ENCODE measurements around the gene SLC35F3.
"Not testable (repeated sequence)": the region's sequence is repeated elsewhere in the genome, so short reads cannot be mapped to it uniquely, and the experiment has no call there.

The SLC35F3 gene

DNA sequence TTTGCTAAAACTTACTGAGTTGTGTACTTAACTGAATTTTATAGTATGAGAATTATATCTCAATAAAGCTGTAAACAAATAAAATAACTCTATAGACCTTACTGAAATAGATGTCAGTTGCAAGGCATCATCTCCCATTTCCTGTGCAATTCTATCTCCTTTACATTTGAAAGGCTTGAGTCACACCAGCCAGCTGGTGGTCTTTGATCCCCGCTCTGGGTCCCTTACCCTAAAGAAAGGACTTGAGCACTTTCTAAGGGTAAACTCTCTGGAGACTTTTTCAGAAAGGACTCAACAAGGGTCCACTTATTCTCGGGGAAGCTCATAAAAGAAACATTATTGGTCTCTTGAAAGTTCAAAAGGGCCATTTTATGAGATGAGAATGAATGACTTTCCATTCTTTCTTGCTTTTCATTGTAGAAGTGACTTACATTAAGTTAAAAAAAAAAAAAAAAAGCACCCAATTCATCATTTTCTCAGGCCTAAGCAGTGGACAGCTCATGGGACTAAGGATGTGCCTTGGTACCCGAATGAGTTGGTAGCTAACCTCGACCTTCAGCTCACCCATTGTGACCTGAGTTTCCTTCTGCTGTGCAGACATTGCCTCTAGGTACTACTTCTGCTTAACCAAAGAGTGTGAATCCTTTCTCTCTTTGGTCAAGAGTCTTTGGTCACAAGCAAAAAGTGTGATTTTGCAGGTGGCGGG is 321.8 kb downstream of the SLC35F3 start:
- no peak for DNase-seq (ENCODE audit: low read depth)

DNA sequence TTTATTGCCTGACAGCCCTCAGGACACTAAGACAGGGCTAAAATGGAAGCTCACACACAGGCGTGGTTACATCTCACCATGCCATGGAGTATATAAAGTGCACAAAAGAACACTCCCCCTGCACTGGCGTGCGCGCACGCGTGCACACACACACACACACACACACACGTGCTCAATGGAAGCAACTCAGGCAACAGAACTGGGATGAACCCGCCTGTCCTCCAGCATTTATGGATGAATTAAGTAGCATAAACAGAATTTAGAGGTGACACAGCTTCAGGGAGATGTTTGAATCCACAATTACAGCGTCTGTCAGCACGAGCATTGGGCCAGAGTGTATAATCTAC is 322.3 kb downstream of the SLC35F3 start:
- DNase-seq (ENCODE audit: low read depth) = no peak

DNA sequence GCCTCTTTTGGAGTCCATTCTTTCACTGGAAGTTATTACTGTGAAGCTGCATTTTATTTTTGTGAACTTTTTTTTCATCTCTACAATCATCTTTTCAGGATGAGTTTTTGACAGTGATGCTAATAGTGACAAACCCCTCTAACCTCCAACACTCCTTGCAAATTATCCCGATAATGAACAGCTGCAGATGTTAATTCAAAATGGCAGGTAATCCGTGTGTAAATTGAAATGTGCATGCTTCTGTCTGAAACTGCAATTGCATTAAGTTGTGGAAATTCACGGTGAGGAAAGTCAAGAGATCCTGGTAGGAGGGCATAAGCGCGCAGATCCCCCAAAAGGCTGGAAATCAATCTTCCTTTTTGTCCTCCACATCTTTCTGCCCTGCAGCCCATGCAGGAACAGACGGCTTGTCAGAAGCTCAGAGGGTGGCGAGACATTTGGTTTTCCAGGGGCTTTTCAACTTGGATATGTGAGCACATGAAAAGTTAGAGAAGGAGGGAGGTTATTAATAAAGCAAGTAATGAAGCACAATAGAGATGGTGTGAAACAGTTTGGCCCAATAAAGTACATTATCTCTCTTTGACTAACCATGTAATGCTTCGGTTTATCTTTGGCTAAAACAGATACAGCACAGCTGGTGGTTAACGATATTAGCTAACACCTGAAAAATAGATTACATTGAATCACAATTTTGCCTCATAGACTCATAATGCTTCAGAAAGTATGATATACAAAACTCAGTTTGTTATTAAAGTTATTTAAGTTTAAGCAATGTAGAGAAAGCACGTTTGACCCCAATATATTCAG is 325.3 kb downstream of the SLC35F3 start:
- no peak for DNase-seq (ENCODE audit: low read depth)

DNA sequence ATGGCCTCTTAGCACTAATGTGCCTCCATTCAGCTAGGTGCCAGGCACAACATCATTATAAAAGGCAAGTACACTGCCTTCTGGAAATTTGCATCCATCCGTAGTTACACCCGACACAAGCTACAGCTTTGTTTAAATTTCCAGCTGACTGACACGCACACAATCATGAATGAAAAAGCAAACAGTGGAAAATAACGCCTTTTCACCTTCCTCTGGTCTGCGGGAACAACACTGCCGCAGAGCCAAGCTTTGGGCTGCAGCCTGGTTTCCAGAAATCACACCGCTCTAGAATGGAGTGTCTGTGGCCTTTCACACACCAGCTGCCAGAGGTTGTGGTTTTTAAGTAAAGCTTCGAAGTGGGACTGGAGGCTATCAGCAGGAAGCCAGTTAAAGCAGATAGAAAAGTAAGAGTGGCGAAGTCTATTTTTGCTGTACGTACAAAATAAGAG is 326.0 kb downstream of the SLC35F3 start:
- DNase-seq (ENCODE audit: low read depth) = no peak

DNA sequence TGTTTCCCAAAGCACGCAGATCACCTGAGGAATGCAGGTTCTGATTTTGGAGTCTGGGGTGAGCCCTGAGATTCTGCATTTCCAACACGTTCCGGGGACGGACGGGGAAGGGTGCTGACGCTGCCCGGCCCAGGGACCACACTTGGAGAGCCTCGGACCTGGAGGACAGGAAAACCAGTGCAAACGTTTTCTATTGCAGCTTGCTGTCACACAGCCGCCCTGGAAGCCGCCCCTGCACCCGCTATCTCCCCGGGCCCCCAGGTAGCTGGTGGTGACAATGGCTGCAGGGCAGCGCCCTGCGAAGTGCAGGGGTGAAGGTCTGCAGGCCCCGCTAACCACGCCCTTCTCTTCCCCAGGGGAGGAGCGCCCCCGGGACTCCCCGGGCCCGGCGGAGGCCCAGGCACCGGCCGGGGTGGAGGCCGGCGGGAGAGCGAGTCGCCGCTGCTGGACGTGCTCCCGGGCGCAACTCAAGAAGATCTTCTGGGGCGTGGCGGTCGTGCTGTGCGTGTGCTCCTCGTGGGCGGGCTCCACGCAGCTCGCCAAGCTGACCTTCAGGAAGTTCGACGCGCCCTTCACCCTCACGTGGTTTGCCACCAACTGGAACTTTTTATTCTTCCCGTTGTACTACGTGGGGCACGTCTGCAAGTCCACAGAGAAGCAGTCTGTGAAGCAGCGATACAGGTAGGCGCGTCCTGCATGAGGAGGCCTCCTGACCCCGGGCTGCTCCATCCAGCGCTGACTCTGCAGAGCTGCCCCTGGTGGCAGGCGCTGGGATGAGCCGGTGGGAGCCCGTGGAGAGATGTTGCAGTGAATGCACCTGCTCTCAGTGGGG is 326.8 kb downstream of the SLC35F3 start:
- no peak for DNase-seq (ENCODE audit: low read depth)

DNA sequence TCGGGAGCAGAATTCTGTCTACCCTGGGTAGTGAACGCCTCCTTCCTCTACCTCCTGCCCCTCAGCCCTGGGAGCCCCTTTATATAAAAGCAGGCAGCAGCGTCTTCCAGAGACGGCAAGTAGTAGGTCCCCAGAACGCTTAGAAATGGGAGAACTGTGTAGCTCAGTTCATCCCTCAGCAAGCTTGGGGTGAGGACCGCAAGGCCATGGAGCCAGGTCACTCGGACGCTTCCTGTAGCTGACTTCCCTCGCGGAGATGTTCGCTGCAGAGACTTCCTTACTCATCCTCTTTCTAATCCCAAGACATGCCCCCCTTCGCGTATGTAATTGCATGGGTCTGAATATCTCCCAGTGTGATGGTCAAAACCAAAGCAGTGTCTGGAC is 327.4 kb downstream of the SLC35F3 start:
- no peak for DNase-seq (ENCODE audit: low read depth)

DNA sequence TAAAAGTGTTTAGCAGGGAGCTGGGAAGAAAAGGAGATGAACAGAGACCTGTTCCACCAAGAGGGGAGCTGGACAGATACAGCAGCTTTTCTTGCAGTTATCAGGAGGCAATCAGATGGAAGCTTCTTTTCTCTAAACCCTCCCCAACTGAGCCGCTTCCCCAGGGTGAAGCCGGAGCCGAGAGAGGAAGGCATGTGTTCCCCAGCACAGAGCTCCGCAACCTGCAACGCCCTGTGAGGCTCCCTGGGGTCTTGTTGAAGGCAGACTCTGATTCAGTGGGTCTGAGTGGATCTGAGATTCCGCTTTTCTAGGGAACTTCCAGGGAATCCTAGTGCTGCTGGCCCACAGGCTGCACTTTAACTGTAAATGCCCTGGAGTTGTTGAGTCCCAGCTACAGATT is 329.7 kb downstream of the SLC35F3 start:
- DNase-seq (ENCODE audit: low read depth) = no peak

DNA sequence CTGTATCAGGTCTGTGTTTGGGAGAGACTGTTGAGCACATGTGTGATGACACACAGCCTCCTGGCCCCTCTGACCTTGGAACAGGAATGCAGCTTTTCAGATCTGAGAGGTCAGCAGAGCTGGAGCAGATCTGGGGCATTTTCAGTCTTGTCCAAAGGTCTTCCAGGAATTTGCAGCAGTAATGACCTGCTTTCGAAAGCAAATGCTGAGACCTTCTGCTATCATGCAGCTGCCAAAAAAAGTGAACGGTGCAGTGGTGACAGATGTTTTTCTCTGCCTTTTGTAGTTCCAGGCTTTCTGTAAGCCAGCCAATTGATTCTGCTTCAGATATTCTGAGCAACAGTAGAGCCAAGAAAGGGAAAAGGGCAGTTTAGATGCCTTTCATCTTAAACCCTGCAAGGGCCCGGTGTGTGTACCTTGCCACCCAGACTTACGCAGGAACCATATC is 331.0 kb downstream of the SLC35F3 start:
- no peak for DNase-seq (ENCODE audit: low read depth)

DNA sequence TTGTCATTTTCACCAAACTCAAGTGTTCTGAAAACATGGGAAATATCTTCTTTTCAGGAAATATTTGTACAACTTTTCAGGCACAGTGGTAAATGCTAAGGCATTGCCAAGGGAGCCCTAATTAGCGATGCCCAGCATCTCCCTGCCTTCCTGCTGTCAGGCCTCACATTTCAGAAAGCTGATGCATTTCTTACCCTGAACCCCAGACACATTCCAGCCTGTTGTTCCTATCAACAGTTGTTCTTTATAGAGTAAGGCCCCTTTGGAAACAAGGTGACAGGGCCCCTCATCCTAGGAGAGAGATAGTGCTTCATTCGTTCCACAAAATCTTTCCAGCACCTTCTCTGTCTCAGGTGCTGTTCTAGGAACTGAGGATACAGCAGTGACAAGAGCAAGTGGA is 332.9 kb downstream of the SLC35F3 start:
- DNase-seq (ENCODE audit: low read depth) = no peak

DNA sequence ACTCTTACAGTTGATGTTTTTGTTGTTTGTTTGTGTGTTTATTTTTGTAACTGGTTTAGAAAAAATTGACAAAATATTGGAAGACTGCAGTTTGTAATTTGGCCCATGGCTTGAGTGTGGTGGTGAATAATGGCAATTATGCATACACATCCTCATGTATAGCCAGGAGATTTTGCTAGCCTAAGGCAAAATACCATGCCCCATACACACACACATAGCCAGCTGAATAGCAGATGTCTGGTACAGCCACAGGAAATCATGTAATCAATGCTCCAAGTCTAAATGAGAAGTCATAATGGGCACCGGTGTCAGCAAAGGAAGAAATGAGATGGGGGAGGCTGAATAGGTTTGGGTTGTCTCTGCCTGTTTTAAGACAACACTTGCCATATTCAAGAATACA is 333.6 kb downstream of the SLC35F3 start:
- DNase-seq (ENCODE audit: low read depth) = no peak

DNA sequence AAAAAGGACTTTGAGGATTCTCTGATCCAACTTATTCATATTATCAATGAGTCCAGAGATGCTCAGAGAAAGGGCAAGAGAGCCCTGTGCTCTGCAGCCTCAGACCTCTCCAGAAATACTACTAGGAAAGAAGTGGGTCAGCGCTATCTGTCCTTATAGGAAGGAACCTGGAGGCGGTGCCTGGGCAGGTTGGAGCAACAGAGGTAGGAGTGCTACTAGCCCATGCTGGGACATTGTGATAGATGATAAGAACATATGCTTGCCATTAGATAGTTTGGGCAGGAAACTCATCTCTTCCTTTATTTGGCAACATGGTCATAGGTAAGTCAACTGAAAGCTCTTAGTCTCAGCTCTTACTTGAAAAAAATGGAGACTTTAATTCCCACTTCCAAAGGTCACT is 335.0 kb downstream of the SLC35F3 start:
- DNase-seq (ENCODE audit: low read depth) = no peak

DNA sequence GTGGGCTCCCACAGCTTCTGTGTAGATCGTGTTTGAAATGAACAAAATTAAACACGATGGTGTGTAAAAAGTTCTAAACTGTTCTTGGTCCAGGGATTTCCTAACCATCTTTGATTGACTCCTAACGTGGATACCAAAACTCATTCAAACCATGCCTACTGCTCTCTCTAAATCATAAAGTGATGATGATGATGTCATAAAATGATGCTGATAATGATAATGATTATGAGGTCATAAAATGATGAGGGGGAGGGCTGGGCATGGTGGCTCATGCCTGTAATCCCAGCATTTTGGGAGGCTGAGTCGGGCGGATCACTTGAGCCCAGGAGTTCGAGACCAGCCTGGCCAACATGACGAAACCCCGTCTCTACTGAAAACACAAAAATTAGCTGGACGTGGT is 335.5 kb downstream of the SLC35F3 start:
- no peak for DNase-seq (ENCODE audit: low read depth)

DNA sequence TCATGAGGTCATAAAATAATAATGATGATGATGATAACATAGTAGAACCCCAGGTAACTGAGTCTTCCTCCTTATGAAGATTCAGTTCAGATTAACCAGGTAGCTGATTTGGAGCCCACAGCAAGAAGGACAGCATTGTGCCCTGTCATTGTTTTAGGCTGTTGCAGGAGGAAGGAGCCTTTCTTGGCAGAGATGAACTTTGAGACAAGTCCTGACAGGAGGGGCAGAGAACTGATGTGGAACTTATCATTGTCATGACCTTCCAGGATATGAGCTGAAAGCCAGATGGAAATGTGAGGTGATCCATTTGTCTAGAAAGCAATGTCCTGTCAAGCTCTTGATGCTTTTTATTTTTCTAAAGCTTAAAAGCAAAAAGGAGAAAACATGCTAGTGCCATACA is 336.2 kb downstream of the SLC35F3 start:
- DNase-seq (ENCODE audit: low read depth) = no peak

DNA sequence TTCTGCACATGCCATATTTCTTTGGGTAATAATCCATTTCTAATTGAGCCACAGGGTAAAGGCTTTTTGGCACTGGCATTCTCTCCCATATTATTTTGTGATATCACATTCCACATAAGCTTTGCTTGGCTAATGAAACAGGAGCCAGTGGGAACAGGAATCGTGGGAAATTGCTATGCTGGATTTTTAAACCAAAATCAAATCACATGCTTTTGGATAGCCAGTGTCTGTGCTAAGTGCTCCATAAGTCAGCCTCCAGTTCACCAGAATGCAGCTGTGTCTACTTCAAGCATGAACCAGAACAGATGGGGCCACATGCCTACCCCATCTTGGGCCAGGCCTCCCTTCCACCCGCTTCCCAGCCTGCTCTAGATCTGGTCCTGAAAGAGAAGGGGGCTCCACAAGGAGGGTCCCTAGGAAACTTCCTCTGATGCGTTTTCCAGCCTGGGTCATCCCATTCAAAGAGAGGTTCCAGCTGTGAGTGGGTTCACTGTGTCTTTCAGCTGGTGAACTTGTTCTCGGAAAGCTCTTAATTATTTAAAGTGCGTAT is 337.5 kb downstream of the SLC35F3 start:
- DNase-seq (ENCODE audit: low read depth) = no peak

DNA sequence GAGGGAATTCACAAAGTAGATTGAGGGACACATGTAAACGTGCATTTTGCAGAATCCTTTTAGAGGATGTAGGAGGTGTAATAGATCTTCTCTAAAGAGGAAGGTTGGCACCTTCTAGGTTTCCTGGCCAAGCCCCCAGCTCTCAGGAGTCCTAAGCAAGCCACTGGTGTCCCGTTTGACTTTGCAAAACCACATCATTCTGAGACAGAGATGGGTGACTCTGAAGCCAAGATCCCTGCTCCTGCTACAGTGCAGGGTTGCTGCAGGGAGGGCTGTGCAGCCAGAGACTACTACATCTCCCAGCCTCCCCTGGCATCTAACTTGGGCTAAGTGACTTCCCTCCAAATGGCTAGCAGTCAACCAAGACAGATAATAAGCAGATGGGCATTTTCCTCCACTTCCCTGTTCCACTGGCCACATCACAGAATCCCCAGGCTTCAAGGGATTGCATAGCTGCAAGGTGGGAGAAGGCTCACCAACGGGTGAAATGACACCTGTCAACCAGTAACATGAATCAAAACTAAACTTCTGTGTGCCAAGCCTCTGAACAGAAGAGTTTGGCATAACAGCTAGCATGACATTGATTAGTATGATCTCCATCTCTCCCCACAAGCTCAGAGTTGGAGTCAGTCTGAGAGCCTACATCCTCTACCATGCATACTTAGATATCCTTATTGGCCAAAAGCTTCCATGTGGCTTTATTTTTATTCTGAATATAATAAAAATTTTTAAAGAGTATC is 339.2 kb downstream of the SLC35F3 start:
- no peak for DNase-seq (ENCODE audit: low read depth)

DNA sequence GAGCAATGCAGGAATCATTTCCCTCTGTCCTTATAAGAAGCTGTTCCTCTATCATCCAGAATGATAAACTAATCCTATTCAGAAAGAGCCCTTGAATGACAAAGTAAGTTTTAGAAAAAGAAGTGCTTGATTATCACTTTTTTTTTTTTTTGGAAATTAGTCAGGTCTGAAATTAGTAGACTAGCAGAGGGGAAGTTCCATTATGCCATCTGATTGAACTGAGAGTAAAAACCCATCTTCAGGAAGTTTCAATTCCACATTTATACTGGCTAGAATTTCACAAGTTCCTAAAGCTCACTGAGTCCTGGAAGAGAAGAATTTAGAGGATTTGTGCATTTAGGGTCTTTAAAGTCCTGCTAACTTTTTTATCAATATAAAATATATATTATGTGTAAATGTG is 340.0 kb downstream of the SLC35F3 start:
- DNase-seq (ENCODE audit: low read depth) = no peak

DNA sequence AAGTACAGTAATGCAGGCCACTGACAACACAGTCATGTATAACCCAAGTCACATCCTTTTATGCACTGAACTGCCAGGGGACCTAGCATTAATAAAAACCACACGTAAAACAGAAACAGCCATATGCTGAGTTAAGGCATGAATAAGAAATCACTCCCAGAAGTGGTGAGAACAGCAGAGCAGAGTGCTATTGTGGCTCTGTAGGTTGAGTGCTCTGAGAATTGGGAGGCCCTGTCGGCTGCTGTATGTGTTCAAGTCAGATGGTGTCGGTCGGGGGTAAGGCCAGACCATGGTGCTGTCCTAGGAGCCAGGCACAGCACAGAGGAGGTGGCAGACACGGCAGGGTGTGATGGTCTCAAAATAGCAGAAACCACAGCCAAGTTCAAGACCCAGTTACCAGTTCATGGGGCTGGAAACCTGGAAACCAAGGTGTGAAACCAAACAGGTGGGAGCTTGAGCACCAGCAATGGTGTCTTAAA is 342.2 kb downstream of the SLC35F3 start:
- no peak for DNase-seq (ENCODE audit: low read depth)

DNA sequence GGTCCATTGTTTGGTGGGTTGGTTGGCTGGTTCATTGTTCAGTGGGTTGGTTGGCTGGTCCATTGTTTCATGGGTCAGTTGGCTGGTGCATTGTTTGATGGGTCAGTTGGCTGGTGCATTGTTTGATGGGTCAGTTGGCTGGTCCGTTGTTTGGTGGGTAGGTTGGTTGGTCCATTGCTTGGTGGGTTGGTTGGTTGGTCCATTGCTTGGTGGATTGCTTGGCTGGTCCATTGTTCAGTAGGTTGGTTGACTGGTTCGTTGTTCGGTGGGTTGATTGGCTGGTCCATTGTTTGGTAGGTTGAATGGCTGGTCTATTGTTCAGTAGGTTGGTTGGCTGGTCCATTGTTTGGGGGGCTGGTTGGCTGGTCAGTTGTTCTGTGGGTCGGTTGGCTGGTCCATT is 343.3 kb downstream of the SLC35F3 start:
- not testable (repeated sequence) for DNase-seq (ENCODE audit: low read depth)

DNA sequence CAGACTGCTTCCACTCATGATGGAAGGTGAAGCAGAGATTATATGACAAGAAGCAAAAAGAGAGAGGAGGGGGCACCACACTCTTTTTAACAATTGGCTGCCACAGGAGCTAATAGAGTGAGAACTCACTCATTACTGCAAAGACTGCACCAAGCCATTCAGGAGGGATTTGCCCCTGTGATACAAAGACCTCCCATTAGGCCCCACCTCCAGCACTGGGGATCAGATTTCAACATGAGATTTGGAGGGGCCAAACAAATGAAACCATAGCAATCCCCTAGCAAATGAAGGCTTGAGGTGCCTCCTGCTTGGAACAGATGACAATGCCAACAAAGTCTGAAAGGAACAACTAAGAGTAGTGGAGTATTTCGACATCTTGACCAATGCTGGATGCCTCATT is 346.3 kb downstream of the SLC35F3 start:
- no peak for DNase-seq (ENCODE audit: low read depth)

DNA sequence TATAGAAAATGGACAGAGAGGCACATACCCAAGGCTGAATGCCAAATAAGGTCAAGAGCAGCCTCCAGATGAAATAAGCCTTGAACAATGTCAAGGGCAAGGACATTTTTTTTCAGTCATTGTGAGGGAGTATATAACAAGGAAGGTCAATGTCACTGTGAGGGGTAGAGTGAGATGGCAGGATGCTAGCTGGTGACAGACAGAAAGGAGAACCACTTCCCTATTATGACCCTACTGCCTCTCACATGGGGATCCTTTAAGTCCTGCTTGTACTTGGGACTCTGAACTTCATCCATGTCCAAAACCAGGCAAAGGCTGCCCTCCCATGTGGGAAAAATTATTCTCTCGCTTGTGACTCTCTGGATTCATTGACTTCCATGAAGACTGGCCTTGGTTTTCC is 349.3 kb downstream of the SLC35F3 start:
- DNase-seq (ENCODE audit: low read depth) = no peak

DNA sequence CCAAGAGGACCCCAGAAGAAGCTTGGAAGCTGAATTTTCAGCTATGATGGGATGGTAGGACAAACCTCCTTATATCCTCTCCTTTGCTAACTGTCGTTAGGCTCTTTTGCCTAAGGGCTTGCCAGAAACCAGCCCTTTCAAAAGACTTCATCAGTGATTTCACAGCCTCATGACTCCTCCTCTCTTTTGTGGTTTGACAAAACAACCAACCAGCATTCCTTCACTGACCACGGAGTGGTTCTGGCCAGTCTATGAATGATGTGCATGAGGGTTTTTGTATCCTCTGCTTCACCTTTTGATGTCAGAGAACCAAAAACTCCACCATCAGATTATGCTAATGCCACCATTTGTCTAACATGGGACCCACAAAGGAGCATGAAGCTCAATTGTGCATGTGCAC is 351.9 kb downstream of the SLC35F3 start:
- DNase-seq (ENCODE audit: low read depth) = no peak

DNA sequence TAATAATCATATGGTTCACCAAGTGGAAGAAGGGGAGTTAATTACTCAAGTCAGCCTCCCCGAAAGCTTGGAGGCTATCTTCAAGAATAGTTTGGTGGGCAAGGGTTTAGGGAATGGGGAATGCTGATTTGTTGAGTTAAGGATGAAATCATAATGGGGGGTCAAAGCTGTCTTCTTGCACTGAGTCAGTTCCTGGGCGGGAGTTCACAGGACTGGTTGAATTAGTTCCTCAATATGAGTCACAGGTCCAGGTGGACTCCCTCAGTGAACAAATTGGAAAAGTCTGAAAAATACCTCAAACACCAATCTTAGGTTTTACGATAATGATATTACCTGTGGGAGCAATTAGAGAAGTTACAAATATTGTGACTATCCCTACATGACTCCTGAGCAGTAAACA is 353.6 kb downstream of the SLC35F3 start:
- DNase-seq (ENCODE audit: low read depth) = no peak

All from T follicular helper cell (primary cell).